H9 (cell line): ENCODE measurements around the gene RASGRF1. TPM values are rescaled to one million over a fixed set of nuclear protein-coding genes. Genes with fewer than 3 reads are reported as not detected.

Source experiments
- DNase-seq: peaks from one replicate; pipeline ENCODE4 v3.0.0-alpha.2; 2017
- H2AFZ ChIP-seq: one replicate; pipeline ENCODE4 v1.6.1; 2013; ENCODE audit warnings: mild to moderate bottlenecking, low read length, control low read depth, moderate library complexity
- H2AK5ac ChIP-seq: 2 replicates; pipeline ENCODE4 v1.6.1; 2013; ENCODE audit warnings: low read length, control low read depth, mixed read lengths; ENCODE audit not compliant: insufficient read length
- H2BK120ac ChIP-seq: one replicate; pipeline ENCODE4 v1.6.1; 2013; ENCODE audit warnings: low read depth, mild to moderate bottlenecking, low read length, control low read depth, inconsistent platforms; ENCODE audit not compliant: poor library complexity, severe bottlenecking
- H2BK12ac ChIP-seq: 2 replicates; pipeline ENCODE4 v1.6.1; 2013; ENCODE audit warnings: low read length, control low read depth, mixed read lengths, low read depth; ENCODE audit not compliant: insufficient read length
- H2BK15ac ChIP-seq: 2 replicates; pipeline ENCODE4 v1.6.1; 2013; ENCODE audit warnings: low read depth, low read length, control low read depth
- H2BK20ac ChIP-seq: one replicate; pipeline ENCODE4 v1.6.1; 2013; ENCODE audit warnings: low read depth, mild to moderate bottlenecking, low read length, control low read depth, inconsistent platforms; ENCODE audit not compliant: poor library complexity, severe bottlenecking
- H2BK5ac ChIP-seq: 2 replicates; pipeline ENCODE4 v1.6.1; 2013; ENCODE audit warnings: low read length, control low read depth, mixed read lengths; ENCODE audit not compliant: insufficient read length
- H3K14ac ChIP-seq: 2 replicates; pipeline ENCODE4 v1.6.1; 2013; ENCODE audit warnings: low read length, control low read depth; ENCODE audit not compliant: insufficient read depth
- H3K18ac ChIP-seq: 2 replicates; pipeline ENCODE4 v1.6.1; 2013; ENCODE audit warnings: low read depth, mild to moderate bottlenecking, mixed read lengths, low read length, control low read depth; ENCODE audit not compliant: insufficient read length
- H3K23ac ChIP-seq: 2 replicates; pipeline ENCODE4 v1.6.1; 2013; ENCODE audit warnings: low read length, control low read depth, mixed read lengths, low read depth; ENCODE audit not compliant: insufficient read length
- H3K23me2 ChIP-seq: 2 replicates; pipeline ENCODE4 v1.6.1; 2013; ENCODE audit warnings: low read depth, mild to moderate bottlenecking, mixed read lengths, low read length, control low read depth; ENCODE audit not compliant: insufficient read length, poor library complexity, severe bottlenecking
- H3K27ac ChIP-seq: 2 replicates; pipeline ENCODE4 v1.5.1; 2013; ENCODE audit warnings: low read length, control low read depth, mixed read lengths, low read depth; ENCODE audit not compliant: insufficient read length
- H3K27me3 ChIP-seq: 2 replicates; pipeline ENCODE4 v1.6.1; 2013; ENCODE audit warnings: low read length, control low read depth, inconsistent platforms; ENCODE audit not compliant: insufficient read depth
- H3K4ac ChIP-seq: 2 replicates; pipeline ENCODE4 v1.6.1; 2013; ENCODE audit warnings: low read depth, mild to moderate bottlenecking, control low read depth, inconsistent platforms, low read length, moderate library complexity
- H3K4me1 ChIP-seq: 2 replicates; pipeline ENCODE4 v1.6.1; 2013; ENCODE audit warnings: low read length, control low read depth, inconsistent platforms; ENCODE audit not compliant: insufficient read depth
- H3K4me2 ChIP-seq: 2 replicates; pipeline ENCODE4 v1.6.1; 2013; ENCODE audit warnings: low read length, control low read depth, mixed read lengths; ENCODE audit not compliant: insufficient read length, insufficient read depth
- H3K56ac ChIP-seq: 2 replicates; pipeline ENCODE4 v1.6.1; 2013; ENCODE audit warnings: low read depth, mild to moderate bottlenecking, mixed read lengths, low read length, control low read depth; ENCODE audit not compliant: insufficient read length
- H3K79me1 ChIP-seq: 2 replicates; pipeline ENCODE4 v1.6.1; 2013; ENCODE audit warnings: low read depth, mild to moderate bottlenecking, moderate library complexity, low read length, control low read depth, inconsistent platforms; ENCODE audit not compliant: insufficient read depth, poor library complexity, severe bottlenecking
- H3K79me2 ChIP-seq: 2 replicates; pipeline ENCODE4 v1.6.1; 2013; ENCODE audit warnings: low read length, control low read depth, inconsistent platforms; ENCODE audit not compliant: insufficient read depth
- H3K9ac ChIP-seq: 2 replicates; pipeline ENCODE4 v1.6.1; 2013; ENCODE audit warnings: low read length, control low read depth, mixed read lengths; ENCODE audit not compliant: insufficient read length; ENCODE audit errors: extremely low read depth
- H3K9me3 ChIP-seq: one replicate; pipeline ENCODE4 v1.6.1; 2013; ENCODE audit warnings: low read depth, low read length, inconsistent platforms; ENCODE audit not compliant: control insufficient read depth
- H3T11ph ChIP-seq: one replicate; pipeline ENCODE4 v1.6.1; 2013; ENCODE audit warnings: mild to moderate bottlenecking, low read length, control low read depth, inconsistent platforms
- H4K20me1 ChIP-seq: one replicate; pipeline ENCODE4 v1.6.1; 2013; ENCODE audit not compliant: control insufficient read depth, insufficient read length, insufficient read depth
- H4K5ac ChIP-seq: 2 replicates; pipeline ENCODE4 v1.6.1; 2013; ENCODE audit warnings: low read depth, mild to moderate bottlenecking, mixed read lengths, low read length, control low read depth; ENCODE audit not compliant: insufficient read length
- H4K8ac ChIP-seq: replicated peaks from 2 replicates; pipeline ENCODE4 v1.6.1; 2013; ENCODE audit warnings: low read length, control low read depth, mixed read lengths, low read depth; ENCODE audit not compliant: insufficient read length
- H4K91ac ChIP-seq: 2 replicates; pipeline ENCODE4 v1.6.1; 2013; ENCODE audit warnings: low read depth, mild to moderate bottlenecking, moderate library complexity, mixed read lengths, low read length, control low read depth; ENCODE audit not compliant: insufficient read length
- H3K27ac Mint-ChIP-seq, 3 experiments: 2 replicates in 2 of 3; 3 replicates in 1 of 3; pipeline ENCODE4 v1.8.0; 2020 to 2021; ENCODE audit warnings: mixed read lengths in 3 of 3, mild to moderate bottlenecking in 1 of 3, moderate library complexity in 1 of 3
- H3K27me3 Mint-ChIP-seq: 2 replicates; pipeline ENCODE4 v1.8.0; 2021; ENCODE audit warnings: low read depth, mild to moderate bottlenecking, moderate library complexity, mixed read lengths
- H3K36me3 Mint-ChIP-seq, 3 experiments: 2 replicates in 2 of 3; 3 replicates in 1 of 3; pipeline ENCODE4 v1.8.0; 2020 to 2021; ENCODE audit warnings: low read depth in 3 of 3, mixed read lengths in 3 of 3; ENCODE audit not compliant: insufficient read depth in 1 of 3
- H3K4me1 Mint-ChIP-seq, 2 experiments: 2 replicates each; pipeline ENCODE4 v1.8.0; 2020; ENCODE audit warnings: mixed read lengths in 2 of 2
- H3K4me3 Mint-ChIP-seq, 2 experiments: 2 replicates in 1 of 2; 3 replicates in 1 of 2; pipeline ENCODE4 v1.8.0; 2020 to 2021; ENCODE audit warnings: mild to moderate bottlenecking in 2 of 2, mixed read lengths in 2 of 2, moderate library complexity in 1 of 2
- H3K9me3 Mint-ChIP-seq, 2 experiments: 2 replicates in 1 of 2; 3 replicates in 1 of 2; pipeline ENCODE4 v1.8.0; 2020; ENCODE audit warnings: mild to moderate bottlenecking in 2 of 2, mixed read lengths in 2 of 2, moderate library complexity in 1 of 2
- WGBS: extraction: QIAGEN DNeasy Blood & Tissue Kit; methylation state at CpG from one replicate; pipeline ENCODE4 v1.1.7; 2013; ENCODE audit warnings: missing lambda C conversion rate, low lambda C conversion rate, mixed read lengths; ENCODE audit not compliant: insufficient read length; ENCODE audit errors: extremely low coverage; 5-methylcytosine and 5-hydroxymethylcytosine counted together
- total RNA-seq: library from RNA; stranded (reverse); gene quantifications from 2 replicates; pipeline ENCODE4 v1.2.1, GENCODE V29; 2021
- TF ChIP-seq, protein P1 (sequence below): fragments of 200-600 bp; sonication (generic); conservative IDR thresholded peaks from 3 replicates; pipeline ENCODE4 v1.8.0; 2021; ENCODE audit warnings: antibody characterized with exemption, mild to moderate bottlenecking

Gene RASGRF1
- total RNA-seq, 1 experiment from 2014 or later: 0.48 TPM

DNA sequence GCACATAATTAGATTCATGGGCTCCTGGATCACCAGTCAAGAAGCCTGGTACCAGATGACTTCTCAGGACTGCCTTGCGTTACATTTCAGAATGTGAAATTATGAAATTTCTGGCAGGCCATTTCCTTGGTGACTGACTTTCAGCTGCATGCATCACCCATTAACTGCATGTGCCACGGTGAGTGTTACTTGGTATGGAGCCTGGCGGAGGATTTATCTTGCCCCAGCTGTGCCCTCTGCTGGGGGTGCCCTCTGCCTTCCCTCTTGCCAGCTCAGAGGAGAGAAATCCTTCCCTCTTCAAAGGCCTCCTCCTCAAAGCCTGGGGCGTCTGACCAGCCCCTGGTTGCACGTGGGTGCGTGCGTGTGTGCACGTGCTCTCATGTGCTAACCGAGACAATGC is 88.0 kb downstream of the RASGRF1 start:
- Histone ChIP-seq H2BK5ac (no peak overlapping the region), H3K23ac (no peak overlapping the region), H3K14ac (no peak overlapping the region; the same call in 1 of the 2 replicates), H3K9ac (no peak overlapping the region), H2BK15ac (no peak overlapping the region), H3K18ac (no peak overlapping the region), H2AK5ac (no peak overlapping the region), H4K20me1 (no peaks in the 10 kb centered on the region), H3K4me2 (no peak overlapping the region), H4K5ac (no peak overlapping the region), H4K91ac (no peak overlapping the region), H3K23me2 (no peaks in the 10 kb centered on the region), H2BK12ac (no peak overlapping the region), H3K27ac (no peak overlapping the region), H3K79me1 (no peaks in the 10 kb centered on the region), H3K79me2 (no peaks in the 10 kb centered on the region), H3K4ac (no peak overlapping the region), H2AFZ (no peak overlapping the region), H3K56ac (no peak overlapping the region), H3K27me3 (peaks cover 2% of the 10 kb centered on the region; the same call in 1 of the 2 replicates), H3K4me1 (peaks cover 4% of the 10 kb centered on the region), H4K8ac (no peak overlapping the region), H2BK20ac (no peak overlapping the region), H3T11ph (no peak overlapping the region), H2BK120ac (no peak overlapping the region), H3K9me3 (no peaks in the 10 kb centered on the region)
- no peak for DNase-seq
- Mint-ChIP-seq H3K9me3 (no peaks in the 10 kb centered on the region), H3K4me1 (peaks cover 38 to 40% of the 10 kb centered on the region in 2 experiments), H3K27me3 (peaks cover 50% of the 10 kb centered on the region), H3K27ac (no peak overlapping the region), H3K36me3 (no peaks in the 10 kb centered on the region), H3K4me3 (no peak overlapping the region)
- TF ChIP-seq, protein P1, sequence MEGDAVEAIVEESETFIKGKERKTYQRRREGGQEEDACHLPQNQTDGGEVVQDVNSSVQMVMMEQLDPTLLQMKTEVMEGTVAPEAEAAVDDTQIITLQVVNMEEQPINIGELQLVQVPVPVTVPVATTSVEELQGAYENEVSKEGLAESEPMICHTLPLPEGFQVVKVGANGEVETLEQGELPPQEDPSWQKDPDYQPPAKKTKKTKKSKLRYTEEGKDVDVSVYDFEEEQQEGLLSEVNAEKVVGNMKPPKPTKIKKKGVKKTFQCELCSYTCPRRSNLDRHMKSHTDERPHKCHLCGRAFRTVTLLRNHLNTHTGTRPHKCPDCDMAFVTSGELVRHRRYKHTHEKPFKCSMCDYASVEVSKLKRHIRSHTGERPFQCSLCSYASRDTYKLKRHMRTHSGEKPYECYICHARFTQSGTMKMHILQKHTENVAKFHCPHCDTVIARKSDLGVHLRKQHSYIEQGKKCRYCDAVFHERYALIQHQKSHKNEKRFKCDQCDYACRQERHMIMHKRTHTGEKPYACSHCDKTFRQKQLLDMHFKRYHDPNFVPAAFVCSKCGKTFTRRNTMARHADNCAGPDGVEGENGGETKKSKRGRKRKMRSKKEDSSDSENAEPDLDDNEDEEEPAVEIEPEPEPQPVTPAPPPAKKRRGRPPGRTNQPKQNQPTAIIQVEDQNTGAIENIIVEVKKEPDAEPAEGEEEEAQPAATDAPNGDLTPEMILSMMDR: no peak
- WGBS: no CpG with 5 or more reads among the region's 9 CpGs
